ENCODE results near the gene RNF214. TPM values are rescaled to one million over a fixed set of nuclear protein-coding genes. Genes with fewer than 3 reads are reported as not detected.

Gene RNF214
- polyA plus RNA-seq, 1 experiment = 15.1 TPM

GRCh38 chr11:117229411-117229810 is 3.1 kb upstream of the RNF214 start:
- TF ChIP-seq CTCF (IDR thresholded peaks at IDR 0.05; ENCODE audit: low read depth, low read length) = no peak
- DNase-seq (ENCODE audit: low read depth, low spot score) = no peak
- no peak overlapping the region for H3K27ac ChIP-seq (ENCODE audit: low read depth, low read length)
- H3K9me3 ChIP-seq (ENCODE audit: control insufficient read depth, insufficient read depth, low read length) = peaks cover 3% of the 10 kb centered on the region; the same call in 1 of the 2 replicates
- no peak overlapping the region for H3K4me3 ChIP-seq (ENCODE audit: low read depth, low read length)
- ChIA-PET POLR2A (no interaction called here), CTCF (interaction anchor here (1.1 to 2.5 kb wide), 3 partner anchors 8 to 49 kb away, joined by 3 to 19 read pairs (median 16); partner anchors contain the start of gene SIDT2)
- no peaks in the 10 kb centered on the region for H3K27me3 ChIP-seq (ENCODE audit: control insufficient read depth, insufficient read depth, low read length)

- no peak overlapping the region for H3K27ac ChIP-seq (ENCODE audit: low read depth, low read length)
- POLR2A ChIA-PET = no interaction called here
- CTCF ChIA-PET = interaction anchor here (0.8 to 2.5 kb wide), 4 partner anchors 9 to 351 kb away, joined by 3 to 19 read pairs (median 10); partner anchors contain the start of gene SIDT2
- peaks cover 3% of the 10 kb centered on the region; the same call in 1 of the 2 replicates for H3K9me3 ChIP-seq (ENCODE audit: control insufficient read depth, insufficient read depth, low read length)
- DNase-seq (ENCODE audit: low read depth, low spot score) = no peak
- H3K4me3 ChIP-seq (ENCODE audit: low read depth, low read length) = no peak overlapping the region
- H3K27me3 ChIP-seq (ENCODE audit: control insufficient read depth, insufficient read depth, low read length) = no peaks in the 10 kb centered on the region
- TF ChIP-seq CTCF (IDR thresholded peaks at IDR 0.05; ENCODE audit: low read depth, low read length) = no peak
These were observed 2.6 kb upstream of the RNF214 start for GRCh38 chr11:117229931-117230285.

- CTCF ChIA-PET = interaction anchor here (0.6 to 2.5 kb wide), 7 partner anchors 9 to 439 kb away, joined by 3 to 19 read pairs (median 4); partner anchors contain the start of genes APOA5 and SIDT2
- Histone ChIP-seq H3K4me3 (ENCODE audit: low read depth, low read length) (peak overlapping the region; percentile 96), H3K27ac (ENCODE audit: low read depth, low read length) (no peak overlapping the region), H3K9me3 (ENCODE audit: control insufficient read depth, insufficient read depth, low read length) (peaks cover 3% of the 10 kb centered on the region; the same call in 1 of the 2 replicates), H3K27me3 (ENCODE audit: control insufficient read depth, insufficient read depth, low read length) (no peaks in the 10 kb centered on the region)
- POLR2A ChIA-PET = interaction anchor here (0.7 kb wide), 1 partner anchor 468 kb away, joined by 7 read pairs; no protein-coding TSS in a partner anchor
- no peak for DNase-seq (ENCODE audit: low read depth, low spot score)
- TF ChIP-seq CTCF (IDR thresholded peaks at IDR 0.05; ENCODE audit: low read depth, low read length) = no peak
These were observed 2.0 kb upstream of the RNF214 start for GRCh38 chr11:117230286-117230961.

DNA sequence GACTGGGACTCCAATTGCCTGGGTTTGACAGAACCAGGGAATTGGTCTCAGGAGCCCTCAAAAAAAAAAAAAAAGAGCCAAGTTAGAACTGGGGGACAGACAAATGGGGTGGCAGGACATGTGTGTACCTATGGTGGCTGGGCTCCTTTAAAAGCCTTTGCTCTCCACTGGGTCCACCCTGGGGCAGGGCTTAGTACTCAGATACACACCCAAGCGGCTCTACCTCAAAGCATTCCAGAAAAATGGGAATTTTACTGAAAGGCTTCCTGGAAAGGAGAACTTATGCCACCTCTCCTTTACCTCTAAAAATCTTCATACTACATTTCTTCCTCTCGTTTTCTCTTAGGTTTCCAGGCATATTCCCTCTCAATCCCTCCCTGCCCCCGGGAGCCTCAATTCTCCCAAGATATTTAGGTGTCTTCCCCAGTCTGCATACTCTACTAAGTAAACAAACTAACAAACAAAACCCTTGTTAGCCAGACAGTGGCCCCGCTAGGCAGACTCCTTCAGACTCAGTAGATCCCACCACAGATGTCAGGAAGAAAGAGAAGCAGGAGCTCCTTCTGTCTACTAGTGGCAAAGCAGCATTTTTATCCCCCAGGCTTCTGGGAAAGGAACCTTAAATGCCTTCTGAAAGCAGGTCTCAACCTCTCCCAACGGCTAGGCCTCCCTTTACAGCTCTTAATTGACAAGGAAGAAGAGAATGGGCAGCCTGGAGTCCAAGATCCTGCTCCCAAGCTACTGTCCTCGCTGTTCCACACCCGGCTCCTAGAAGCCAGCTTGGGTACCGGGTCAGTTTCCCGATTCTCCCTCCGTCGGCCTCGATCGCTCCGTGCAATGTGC is 1.3 kb upstream of the RNF214 start:
- Histone ChIP-seq H3K27me3 (ENCODE audit: control insufficient read depth, insufficient read depth, low read length) (no peaks in the 10 kb centered on the region), H3K4me3 (ENCODE audit: low read depth, low read length) (peak overlapping the region; percentile 96), H3K27ac (ENCODE audit: low read depth, low read length) (peak overlapping the region; percentile 39), H3K9me3 (ENCODE audit: control insufficient read depth, insufficient read depth, low read length) (peaks cover 3% of the 10 kb centered on the region; the same call in 1 of the 2 replicates)
- no peak for TF ChIP-seq CTCF (IDR thresholded peaks at IDR 0.05; ENCODE audit: low read depth, low read length)
- ChIA-PET CTCF (interaction anchor here (0.6 to 2.5 kb wide), 14 partner anchors 10 to 441 kb away, joined by 3 to 19 read pairs (median 4); partner anchors contain the start of genes APOA5 and SIDT2), POLR2A (interaction anchor here (0.5 to 1.3 kb wide), 6 partner anchors 9 to 469 kb away, joined by 3 to 11 read pairs (median 4); no protein-coding TSS in a partner anchor)
- no peak for DNase-seq (ENCODE audit: low read depth, low spot score)

Data from AG04450 (cell line).